CD4-positive, alpha-beta T cell treated with Interleukin-4 for 1 hour (primary cell): ENCODE results near the gene GGTLC2.
"Not testable (repeated sequence)": the region's sequence is repeated elsewhere in the genome, so short reads cannot be mapped to it uniquely, and the experiment has no call there.

Experiments used
- DNase-seq, 2 donors: peaks; one replicate each; pipeline ENCODE4 v3.0.0-alpha.2; 2020 to 2022

The GGTLC2 gene

DNA sequence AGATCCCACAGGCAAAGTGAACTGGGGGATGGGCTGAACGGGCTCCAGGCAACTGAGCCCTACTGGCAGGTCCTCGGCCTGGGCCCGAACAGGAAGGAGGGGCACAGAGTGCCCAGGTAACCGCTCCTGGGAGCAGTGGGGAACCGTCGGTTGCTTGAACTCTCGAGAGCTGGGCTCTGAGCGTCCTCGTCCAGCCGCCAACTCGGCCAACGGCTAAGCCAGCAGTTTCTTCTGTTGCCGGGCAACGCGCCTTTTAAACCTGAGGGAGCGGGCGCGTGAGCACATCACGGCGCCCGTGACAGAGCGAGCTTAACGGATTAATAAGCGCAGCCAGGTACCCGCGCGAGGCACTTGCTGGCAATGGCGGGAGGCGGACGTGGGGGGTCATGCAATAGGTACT lies at the start of gene GGTLC2:
GGTLC2 (plus strand) TSS at position 301 of the 400 bp plus-strand sequence. CDS start 1,732 bp downstream, outside the sequence.
- DNase-seq: not testable (repeated sequence)

DNA sequence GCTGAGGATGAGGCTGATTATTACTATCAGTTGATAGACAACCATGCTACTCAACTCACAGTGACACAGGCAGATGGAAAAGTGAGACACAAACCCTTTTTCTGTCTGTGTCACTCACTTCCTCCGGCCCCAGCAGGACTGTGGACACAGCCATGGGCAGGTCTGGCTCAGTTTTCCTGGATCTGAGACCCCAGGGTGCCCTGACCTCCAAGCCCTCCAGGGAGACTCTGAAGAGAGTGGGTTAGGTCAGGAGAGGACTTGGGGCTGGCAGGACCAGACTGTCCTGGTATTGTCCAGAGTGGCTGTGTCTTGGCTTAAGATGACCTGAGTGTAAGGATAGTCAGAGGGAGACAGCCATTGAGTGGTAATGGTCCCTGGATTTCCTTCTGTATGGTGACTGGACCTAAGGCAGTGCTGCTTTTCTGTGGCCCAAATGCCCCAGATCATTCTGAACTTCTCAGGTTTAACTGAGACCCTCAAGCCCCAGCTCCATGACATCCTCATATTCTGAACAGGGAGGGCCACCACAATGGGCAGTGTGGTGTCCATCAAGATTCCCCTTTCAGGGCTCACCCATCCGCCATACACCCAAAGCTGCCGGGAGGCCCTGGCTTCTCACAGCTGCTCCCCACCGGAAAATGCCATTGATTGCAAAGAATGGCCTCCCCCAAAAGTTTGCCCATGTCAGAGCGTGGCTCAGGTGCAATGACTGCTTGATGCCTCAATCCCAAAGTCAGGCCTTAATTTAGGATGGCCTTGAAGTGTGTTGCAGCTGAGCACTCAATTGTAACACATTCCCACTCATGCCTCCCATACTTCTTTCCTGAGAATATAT lies 49.2 kb upstream of the GGTLC2 start:
- no peak for DNase-seq

DNA sequence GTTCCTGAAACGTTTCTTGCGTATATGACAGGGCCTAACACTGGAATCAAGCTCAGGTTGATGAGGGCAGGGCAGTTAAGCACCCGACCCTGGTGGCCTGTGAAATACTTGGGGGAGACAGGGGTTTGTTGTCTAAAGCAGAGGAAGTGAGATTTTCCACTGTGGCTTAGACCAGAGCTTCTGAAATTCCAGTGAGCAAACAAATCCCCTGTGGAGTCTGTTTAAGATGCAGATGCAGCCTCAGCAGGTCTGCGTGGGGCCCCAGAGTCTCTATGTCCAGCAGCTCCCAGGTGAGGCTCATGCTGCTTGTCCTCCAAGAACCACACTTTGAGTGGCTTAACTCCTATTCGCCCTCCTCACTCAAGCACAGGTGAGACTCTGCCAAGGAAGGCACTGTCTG lies 46.3 kb upstream of the GGTLC2 start:
- no peak for DNase-seq

DNA sequence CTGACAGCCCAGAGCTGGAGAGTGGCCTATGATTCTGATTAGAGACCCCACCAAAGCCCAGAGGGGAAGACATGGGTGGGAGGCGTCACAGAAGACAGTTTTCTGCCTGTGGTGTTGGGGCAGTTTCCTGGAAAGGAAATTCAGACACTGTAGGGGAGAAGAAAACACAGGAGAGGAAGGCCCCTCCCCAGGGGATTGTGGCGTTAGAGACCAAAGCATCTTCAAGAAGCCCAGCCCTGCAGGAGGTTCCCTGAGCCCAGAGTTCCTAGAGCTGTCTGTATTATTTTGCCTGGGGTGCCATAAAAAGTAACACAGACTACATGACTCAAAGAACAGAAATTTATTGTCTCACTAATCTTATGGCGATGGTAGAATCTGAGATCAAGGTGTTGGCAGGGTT lies 45.2 kb upstream of the GGTLC2 start:
- DNase-seq: no peak

DNA sequence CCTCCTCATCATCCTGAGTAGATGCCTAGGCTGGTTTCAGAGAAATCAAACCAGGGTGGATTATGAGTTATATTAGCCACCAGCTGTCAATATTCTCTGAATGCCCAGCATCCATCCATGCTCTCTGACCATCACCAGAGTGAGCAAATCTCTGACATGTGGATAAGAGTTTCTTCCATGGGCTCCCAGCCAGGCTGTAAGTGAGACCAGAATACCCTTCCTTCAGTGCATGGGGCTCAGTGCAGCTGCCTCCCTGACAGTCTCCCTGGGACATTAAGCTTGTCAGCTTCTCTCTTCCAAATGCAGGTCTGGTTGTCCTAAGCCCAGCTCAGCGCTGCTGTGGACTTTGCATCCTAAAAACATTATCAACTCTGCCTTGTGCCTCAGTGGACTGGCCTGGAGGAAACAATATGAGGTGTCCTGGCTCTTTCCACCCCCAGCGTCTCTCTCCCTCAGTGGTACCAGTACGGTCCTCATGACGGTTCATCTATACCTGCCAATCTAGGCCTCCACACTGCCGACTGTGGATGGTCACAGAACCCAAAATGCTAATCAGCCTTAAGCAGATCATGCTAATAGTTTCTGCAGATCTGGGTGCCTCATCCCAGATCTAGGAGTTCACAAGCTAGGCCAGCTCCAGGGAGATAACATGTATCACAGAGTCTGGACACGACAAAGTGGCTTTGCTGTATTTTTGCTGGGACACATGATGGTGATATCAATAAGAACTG lies 43.7 kb upstream of the GGTLC2 start:
- DNase-seq: no peak

DNA sequence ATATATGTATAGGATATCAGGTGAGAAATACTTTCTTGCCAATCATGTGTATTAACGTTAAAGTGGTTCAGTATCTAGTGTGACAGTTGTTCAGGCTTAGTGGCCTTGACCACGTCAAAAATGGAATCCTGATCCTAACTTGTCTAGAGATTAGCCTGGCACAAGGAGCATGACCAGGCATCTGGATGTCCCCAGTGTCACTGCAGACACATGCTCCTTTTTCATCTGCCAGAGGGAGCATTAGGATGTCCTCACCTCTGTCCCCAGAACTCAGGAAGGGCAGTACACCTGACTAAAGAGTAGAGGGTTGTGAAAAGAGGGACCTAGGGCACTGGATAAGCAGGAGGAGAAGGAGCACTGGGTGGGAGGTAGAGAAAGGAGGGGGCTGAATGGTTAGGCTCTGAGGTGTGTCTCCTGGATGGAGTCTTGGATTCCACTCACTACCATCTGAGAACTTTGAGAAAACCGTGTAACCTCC lies 40.9 kb upstream of the GGTLC2 start:
- DNase-seq: no peak

DNA sequence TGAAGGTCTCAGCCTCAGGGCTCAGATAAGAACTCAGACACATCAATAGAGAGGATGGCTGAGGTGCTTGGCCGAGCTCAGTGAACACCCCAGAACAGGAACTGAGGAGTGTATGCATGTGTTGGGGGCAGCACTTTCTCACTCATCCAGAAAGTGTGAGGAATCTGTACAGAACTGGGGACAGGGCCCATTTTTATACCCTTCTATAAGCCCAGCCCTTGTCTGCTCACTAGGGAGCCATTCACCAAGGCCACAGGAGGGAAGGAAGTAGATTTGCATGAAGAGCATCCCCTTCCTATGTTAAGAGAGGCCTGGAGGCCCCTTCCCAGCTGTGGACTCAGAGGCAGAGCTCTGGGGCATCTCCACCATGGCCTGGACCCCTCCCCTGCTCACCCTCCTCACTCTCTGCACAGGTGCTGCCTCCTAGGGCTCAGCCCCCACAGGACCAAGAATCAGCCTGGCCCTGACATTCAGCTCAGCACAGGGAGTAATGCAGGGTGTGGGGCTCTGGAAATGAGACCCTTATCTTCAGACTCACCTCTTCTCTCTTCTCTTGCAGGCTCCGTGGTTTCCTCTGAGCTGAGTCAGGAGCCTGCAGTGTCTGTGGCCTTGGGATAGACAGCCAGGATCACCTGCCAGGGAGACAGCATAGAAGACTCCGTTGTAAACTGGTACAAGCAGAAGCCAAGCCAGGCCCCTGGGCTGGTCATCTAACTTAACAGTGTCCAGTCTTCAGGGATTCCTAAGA lies 39.9 kb upstream of the GGTLC2 start:
- no peak for DNase-seq

DNA sequence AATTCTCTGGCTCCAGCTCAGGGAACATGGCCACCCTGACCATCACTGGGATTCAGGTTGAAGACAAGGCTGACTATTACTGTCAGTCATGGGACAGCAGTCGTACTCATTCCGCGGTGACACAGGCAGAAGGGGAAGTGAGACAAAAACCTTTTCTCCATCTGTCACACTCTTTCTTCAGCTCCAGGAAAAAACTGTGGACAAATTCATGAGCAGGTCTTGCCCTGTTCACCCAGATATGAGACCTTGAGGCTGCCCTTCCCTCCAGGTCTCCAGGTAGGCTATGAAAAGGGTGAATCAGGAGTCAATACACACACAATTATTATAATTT lies 39.4 kb upstream of the GGTLC2 start:
- no peak for DNase-seq

DNA sequence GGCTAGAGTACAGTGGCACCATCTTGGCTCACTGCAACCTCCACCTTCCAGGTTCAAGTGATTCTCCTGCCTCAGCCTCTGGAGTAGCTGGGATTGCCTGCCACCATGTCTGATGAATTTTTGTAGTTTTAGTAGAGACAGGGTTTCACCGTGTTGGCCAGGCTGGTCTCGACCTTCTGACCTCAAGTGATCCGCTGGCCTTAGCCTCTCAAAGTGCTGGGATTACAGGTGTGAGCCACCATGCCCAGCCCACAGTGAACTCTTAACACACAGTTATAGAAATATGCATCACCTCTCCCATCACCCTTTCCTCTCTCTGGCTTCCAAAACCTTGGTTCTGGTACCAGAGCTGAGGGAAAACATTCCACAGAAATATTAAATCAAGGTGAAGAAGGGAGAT lies 36.4 kb upstream of the GGTLC2 start:
- DNase-seq: not testable (repeated sequence)

DNA sequence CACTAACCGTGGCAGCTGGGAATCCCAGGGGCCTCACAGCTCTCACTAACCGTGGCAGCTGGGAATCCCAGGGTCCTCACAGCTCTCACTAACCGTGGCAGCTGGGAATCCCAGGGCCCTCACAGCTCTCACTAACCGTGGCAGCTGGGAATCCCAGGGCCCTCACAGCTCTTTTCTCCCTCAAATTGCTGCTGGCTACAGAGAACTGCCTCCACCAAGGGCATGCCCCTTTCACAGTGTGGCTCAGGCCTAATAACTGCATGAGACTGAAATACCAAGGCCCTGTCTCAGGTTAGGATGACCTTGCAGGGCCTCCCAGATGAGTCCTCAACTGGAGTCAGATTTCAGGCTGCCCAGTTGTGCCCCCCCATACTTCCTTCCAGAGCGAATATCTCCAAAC lies 35.1 kb upstream of the GGTLC2 start:
- no peak for DNase-seq

DNA sequence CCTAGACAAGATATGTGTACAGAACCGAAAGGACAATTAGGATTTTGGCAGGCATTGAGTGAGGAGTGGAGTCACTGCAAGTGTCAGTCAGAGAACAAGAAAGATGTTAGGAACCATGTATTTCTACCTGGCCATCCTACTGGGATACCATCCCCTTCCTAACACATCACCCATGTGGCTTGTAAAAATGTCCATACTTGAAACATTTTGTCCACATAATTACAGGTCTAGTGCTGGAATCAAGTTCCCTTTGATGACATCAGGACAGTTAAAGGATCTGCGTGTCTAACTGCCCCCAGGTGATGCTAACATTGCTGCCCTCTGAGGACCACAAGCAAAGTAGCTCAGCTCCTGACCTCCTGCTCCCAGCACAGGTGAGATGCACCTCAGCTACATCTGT lies 31.9 kb upstream of the GGTLC2 start:
- DNase-seq: no peak

DNA sequence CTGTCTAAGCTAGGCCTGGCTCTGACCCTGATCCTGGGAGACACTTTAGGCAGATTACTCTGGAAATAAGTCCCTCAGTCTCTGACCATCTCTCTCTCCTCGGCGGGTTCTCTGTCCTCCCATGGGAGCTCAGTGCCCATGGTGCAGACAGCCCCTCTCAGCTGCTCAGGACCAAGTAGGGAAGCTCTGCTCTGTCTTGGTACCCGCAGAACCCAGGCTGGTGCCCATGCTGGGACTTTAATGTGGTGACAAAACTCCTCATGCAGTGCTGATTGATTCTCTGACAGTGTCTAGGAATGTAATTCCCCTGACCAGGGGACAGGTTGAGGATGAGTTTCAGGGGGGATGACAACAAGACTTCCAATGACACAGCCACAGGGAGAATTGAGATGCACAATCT lies 30.3 kb upstream of the GGTLC2 start:
- no peak for DNase-seq

DNA sequence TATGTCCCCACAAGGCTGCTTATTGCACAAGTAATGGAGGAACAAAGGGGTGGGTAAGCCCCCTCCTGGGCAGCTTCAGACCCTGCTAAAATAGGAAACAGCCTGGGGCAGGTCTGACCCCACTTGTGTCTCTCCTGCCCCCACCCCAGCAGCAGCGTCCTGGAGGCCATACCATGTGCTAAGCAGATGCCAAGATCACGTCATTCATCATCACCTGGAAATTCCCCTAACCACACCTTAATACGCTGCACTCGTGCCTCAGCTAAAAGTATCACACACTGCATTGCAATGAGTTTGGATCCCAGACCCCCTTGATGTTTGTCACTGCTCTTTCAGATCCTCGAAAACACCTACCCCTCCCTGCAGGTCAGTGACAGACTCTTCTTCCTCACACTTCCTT lies 27.8 kb upstream of the GGTLC2 start:
- no peak for DNase-seq

DNA sequence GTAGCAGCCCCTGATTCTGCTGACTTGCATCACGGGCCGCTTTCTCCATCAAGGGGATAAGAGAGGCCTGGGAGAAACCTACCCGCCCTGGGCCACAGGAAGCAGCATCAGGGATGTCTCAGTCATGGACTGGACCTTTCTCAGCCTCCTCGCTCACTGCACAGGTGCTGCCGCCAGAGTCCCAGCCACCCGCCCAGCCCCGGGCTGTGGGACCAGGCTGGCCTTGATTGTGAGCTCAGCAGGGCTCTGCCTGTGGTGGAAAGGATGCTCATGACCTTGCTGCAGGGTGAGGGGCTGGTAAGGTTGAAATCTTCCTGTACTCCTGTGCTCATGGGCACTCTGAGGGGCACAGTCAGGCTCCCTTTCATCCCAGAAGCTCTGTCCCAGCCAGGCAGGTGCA lies 26.0 kb upstream of the GGTLC2 start:
- DNase-seq: no peak

DNA sequence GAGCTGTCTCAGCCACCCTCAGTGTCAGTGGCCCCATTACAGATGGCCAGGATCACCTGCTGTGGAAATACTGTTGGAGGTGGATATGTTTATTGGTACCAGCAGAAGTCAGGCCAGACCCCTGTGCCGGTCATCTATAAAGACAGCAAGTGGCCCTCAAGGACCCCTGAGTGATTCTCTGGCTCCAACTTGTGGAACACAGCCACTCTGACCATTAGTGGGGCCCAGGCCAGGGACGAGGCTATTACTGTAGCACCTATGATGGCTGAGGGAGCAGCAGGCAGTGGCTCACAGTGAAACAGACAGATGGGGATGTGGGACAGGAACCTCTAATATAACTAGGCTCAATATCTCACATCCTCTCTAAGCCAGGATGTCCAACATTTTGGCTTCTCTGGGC lies 25.5 kb upstream of the GGTLC2 start:
- DNase-seq: no peak

DNA sequence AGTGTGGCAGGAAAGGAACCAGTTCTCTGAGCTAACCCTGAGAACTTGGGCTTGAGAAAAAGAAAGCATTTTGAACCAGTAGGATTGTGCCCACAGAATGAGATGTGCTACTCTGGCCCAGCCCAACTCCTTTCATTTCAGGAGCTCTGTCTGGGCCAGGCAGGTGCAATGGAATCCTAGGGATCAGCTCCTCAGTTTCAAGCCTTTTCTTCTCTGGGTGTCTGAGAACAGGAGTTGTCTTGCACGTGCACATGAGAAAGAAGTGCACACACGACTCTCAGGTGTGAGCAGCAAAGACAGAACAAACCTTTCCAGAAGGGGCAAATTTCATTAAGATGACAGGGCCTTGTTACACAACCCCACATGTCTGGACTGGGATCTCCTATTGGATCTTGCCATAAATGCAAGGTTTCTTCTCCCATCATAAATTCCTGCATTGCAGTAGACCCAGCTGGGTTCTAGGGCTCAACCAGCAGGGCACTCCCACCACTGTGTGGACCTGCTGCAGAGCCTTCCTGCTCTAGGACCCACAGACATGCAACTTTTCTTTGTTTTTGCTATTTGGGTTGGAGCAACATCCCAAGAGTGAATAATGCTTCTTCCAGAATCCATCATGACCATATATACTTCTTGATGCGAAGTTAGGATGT lies 24.5 kb upstream of the GGTLC2 start:
- no peak for DNase-seq

DNA sequence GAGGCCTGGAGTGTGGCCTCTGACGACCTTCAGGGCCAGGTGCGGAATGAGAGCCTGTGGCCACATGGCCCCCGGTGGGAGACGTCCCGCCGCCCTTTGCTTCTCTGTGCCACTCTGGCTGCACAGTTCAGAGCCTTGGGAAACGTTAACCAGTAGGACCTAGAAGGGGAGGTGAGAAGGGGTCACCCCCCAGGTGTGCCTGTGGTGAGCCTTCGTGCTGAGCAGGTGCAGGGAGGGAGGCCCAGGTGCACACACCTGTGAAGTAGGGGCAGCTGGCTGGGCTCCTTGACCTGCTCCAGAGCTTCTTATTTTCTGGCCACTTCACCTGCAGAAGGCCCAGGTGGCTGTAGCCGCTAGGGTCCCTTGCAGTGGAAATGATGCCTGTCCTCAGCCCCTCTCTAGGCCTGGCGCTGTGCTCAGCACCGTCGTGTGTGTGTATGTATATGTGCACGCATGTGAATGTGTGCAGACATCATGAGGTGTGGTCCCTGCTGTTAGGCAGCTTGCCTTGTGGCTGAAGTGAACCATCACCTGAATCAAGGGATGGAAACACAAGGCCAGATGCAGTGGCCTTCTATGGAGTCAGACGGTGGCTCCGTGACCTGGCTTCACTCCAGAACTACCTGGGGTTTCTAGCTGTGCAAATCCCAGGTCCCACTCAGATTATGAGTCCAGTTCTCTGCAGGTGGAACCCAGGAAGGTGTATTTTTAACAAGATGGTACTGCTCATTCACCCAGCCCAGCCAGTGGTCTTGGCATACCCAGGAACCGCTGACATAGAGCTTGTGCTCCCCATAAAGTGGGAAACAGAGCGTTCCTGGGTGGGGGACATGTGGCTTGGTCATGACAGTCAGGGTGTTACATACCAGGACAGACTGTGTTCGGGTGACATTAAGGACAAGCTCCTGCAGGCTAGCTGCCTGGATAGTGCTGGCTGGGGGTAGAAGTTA lies 15.6 kb upstream of the GGTLC2 start:
- not testable (repeated sequence) for DNase-seq

DNA sequence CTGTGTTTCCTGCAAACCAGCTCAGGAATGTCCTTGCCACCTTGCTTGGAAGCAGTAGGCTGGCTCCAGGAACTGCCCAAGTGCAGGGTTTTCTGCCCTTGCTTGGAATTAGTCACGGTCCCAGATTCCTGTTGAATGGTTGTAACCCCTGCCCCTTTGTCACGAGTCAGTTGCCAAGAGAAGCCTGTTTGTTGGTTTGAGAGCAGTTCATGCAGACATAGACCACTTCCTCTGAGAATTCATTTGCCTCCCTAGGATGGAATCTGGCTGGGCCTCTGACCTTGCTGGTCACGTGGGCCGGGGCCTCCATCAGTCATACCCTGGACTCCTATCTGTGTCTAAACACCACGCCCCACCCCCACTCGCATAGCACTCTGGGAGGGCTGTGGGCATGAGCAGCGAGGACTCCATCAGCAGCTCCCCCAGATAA lies 13.2 kb upstream of the GGTLC2 start:
- not testable (repeated sequence) for DNase-seq

DNA sequence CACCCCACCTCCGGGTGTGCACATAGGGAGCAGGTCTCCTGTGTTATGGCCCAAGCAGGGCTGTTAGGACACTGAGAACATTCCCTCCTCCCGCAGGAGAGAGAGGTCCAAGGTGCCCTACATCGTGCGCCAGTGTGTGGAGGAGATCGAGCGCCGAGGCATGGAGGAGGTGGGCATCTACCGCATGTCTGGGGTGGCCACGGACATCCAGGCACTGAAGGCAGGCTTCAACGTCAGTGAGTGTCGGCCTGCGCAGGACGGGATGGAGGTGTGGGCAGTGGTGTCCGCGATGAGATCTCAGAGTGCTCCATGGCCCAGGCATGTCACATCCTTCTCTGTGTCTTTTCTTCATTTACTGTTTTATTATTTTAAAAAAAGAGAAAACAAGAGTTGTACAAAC lies 12.2 kb upstream of the GGTLC2 start:
- not testable (repeated sequence) for DNase-seq

DNA sequence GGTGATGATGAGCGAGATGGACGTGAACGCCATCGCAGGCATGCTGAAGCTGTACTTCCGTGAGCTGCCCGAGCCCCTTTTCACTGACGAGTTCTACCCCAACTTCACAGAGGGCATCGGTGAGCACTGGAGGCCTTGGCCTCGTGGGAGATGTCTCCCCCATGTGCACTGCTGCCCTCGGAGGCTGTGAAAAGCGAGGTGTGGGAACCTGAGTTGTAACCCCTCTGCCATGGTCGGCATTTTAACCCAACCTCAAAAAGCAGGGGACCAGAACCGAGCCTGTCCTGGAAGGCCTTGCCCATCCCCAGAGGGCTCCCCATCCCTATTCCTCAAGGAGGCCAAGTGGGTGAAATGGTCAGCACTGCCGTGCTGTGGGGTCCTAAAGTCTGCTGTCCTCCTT lies 10.9 kb upstream of the GGTLC2 start:
- DNase-seq: not testable (repeated sequence)

DNA sequence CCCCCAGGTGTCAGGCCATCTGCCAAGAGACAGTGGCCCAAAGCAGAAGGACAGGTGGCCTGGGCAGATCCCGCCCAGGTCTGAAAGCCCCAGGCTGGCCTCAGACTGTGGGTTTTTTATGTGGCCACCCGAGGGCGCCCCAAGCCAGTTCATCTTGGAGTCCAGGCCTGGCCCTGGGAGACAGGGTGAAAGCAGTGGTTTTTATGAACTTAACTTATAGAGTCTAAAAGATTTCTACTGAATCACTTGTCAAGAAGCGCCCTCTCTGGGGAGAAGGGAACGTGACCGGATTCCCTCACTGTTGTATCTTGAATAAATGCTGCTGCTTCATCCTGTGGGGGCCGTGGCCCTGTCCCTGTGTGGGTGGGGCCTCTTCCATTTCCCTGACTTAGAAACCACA lies 8.2 kb upstream of the GGTLC2 start:
- DNase-seq: peak in 1 of 2 donors; percentile 26

DNA sequence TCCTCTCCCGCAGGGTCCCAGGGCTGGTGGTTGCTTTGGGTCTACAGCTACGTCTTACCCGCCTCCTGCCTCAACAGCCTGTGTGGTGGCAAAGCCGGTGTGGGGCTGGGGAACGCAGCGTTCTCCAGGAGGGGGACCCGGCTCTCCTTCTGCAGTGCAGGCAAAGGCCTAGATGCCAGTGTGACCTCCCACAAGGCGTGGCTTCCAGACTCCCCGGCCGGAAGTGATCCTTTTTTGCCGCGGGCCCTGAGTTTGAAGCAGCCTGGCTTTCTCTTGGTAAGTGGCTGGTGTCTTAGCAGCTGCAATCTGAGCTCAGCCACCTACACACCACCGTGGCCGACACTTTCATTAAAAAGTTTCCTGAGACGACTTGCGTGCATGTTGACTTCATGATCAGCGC lies 6.1 kb upstream of the GGTLC2 start:
- not testable (repeated sequence) for DNase-seq
